HepG2 (cell line): ENCODE measurements around the gene ZNF513. TPM values are rescaled to one million over a fixed set of nuclear protein-coding genes. Genes with fewer than 3 reads are reported as not detected.
A peak's percentile ranks its signal among the peaks of the same experiment; 100 is the strongest.

Source experiments
- CBX5 ChIP-seq: sonication (generic); formaldehyde crosslinking; IDR thresholded peaks from 2 replicates; pipeline ENCODE4 v1.4.0; 2020; ENCODE audit warnings: missing genetic modification reagents, borderline replicate concordance
- FOXP4 ChIP-seq: sonication (generic); formaldehyde crosslinking; IDR thresholded peaks from 2 replicates; pipeline ENCODE4 v1.4.0; 2020; ENCODE audit warnings: missing genetic modification reagents
- HNF4G ChIP-seq, 2 experiments: sonication (generic) in 1 of 2; formaldehyde crosslinking in 1 of 2; IDR thresholded peaks; 2 replicates each; pipeline versions ENCODE4 v1.4.0 to v1.6.1; 2011 to 2020; ENCODE audit warnings: borderline replicate concordance in 2 of 2, low read depth in 2 of 2, mild to moderate bottlenecking in 2 of 2, low read length in 1 of 2, missing genetic modification reagents in 1 of 2, moderate library complexity in 1 of 2
- IRX3 ChIP-seq: sonication (generic); formaldehyde crosslinking; IDR thresholded peaks from 2 replicates; pipeline ENCODE4 v1.8.1; 2023; ENCODE audit warnings: mild to moderate bottlenecking, low read depth, missing genetic modification reagents, borderline replicate concordance
- MEIS1 ChIP-seq: sonication (generic); formaldehyde crosslinking; IDR thresholded peaks from 2 replicates; pipeline ENCODE4 v1.9.0; 2021; ENCODE audit warnings: mild to moderate bottlenecking, missing genetic modification reagents, moderate library complexity, borderline replicate concordance
- NR2F2 ChIP-seq: IDR thresholded peaks from 2 replicates; pipeline ENCODE4 v1.6.1; 2012; ENCODE audit warnings: low read depth, inconsistent platforms, borderline replicate concordance
- ONECUT2 ChIP-seq: sonication (generic); formaldehyde crosslinking; IDR thresholded peaks from 2 replicates; pipeline ENCODE4 v1.4.0; 2020; ENCODE audit warnings: missing genetic modification reagents
- PRPF4 ChIP-seq: fragments of 200-400 bp; formaldehyde crosslinking; IDR thresholded peaks from 2 replicates; pipeline ENCODE4 v1.6.1; 2016; ENCODE audit warnings: low read length, low read depth; ENCODE audit not compliant: poor library complexity, severe bottlenecking
- RAD51 ChIP-seq: fragments of 450-650 bp; IDR thresholded peaks from 2 replicates; pipeline ENCODE4 v1.6.1; 2016; ENCODE audit warnings: borderline replicate concordance
- TBX2 ChIP-seq: sonication (generic); formaldehyde crosslinking; IDR thresholded peaks from 2 replicates; pipeline ENCODE4 v1.5.0; 2020; ENCODE audit warnings: missing genetic modification reagents, mild to moderate bottlenecking, borderline replicate concordance
- TCF7 ChIP-seq: sonication (generic); IDR thresholded peaks from 2 replicates; pipeline ENCODE4 v1.6.1; 2016; ENCODE audit warnings: antibody characterized with exemption, low read depth
- ZBTB44 ChIP-seq: sonication (generic); formaldehyde crosslinking; IDR thresholded peaks from 2 replicates; pipeline ENCODE4 v1.4.0; 2020; ENCODE audit warnings: missing genetic modification reagents
- ZC3H4 ChIP-seq: sonication (generic); formaldehyde crosslinking; IDR thresholded peaks from 2 replicates; pipeline ENCODE4 v1.4.0; 2020; ENCODE audit warnings: missing genetic modification reagents, borderline replicate concordance
- ZFY ChIP-seq: sonication (generic); formaldehyde crosslinking; IDR thresholded peaks from 2 replicates; pipeline ENCODE4 v1.4.0; 2020; ENCODE audit warnings: missing genetic modification reagents
- ZNF281 ChIP-seq: sonication (generic); formaldehyde crosslinking; IDR thresholded peaks from 2 replicates; pipeline ENCODE4 v1.4.0; 2020; ENCODE audit warnings: missing genetic modification reagents, borderline replicate concordance
- ZNF383 ChIP-seq: sonication (generic); formaldehyde crosslinking; IDR thresholded peaks from 2 replicates; pipeline ENCODE4 v1.4.0; 2020; ENCODE audit warnings: missing genetic modification reagents, mild to moderate bottlenecking, borderline replicate concordance
- ZNF546 ChIP-seq: sonication (generic); formaldehyde crosslinking; conservative IDR thresholded peaks from 2 replicates; pipeline ENCODE4 v1.8.1; 2023; ENCODE audit warnings: mild to moderate bottlenecking, missing genetic modification reagents
- ZNF605 ChIP-seq: sonication (generic); formaldehyde crosslinking; IDR thresholded peaks from 2 replicates; pipeline ENCODE4 v1.8.0; 2022; ENCODE audit warnings: mild to moderate bottlenecking, missing genetic modification reagents
- ZNF672 ChIP-seq: sonication (generic); formaldehyde crosslinking; IDR thresholded peaks from 2 replicates; pipeline ENCODE4 v1.8.1; 2022; ENCODE audit warnings: missing genetic modification reagents
- ZNF678 ChIP-seq: sonication (generic); formaldehyde crosslinking; IDR thresholded peaks from 2 replicates; pipeline ENCODE4 v1.4.0; 2020; ENCODE audit warnings: mild to moderate bottlenecking, missing genetic modification reagents
- ZNF749 ChIP-seq: sonication (generic); formaldehyde crosslinking; IDR thresholded peaks from 2 replicates; pipeline ENCODE4 v1.8.0; 2022; ENCODE audit warnings: mild to moderate bottlenecking, missing genetic modification reagents, moderate library complexity, borderline replicate concordance
- polyA plus RNA-seq, 8 experiments: library from polyadenylated mRNA; depleted of rRNA in 3 of 8; stranded (reverse) in 7 of 8; unstranded in 1 of 8; fragments of >200 nt; fragmentation: Illumina TruSeq in 4 of 8; extraction: Trizol in 4 of 8; gene quantifications; 2 replicates each; pipeline versions ENCODE4 v1.2.1 to v1.2.3, GENCODE V29; 2011 to 2016; ENCODE audit warnings: low read depth in 4 of 8, missing spikeins in 1 of 8, mixed read lengths in 1 of 8; ENCODE audit not compliant: insufficient read depth in 1 of 8
- total RNA-seq, 5 experiments: library from RNA; depleted of rRNA; stranded (reverse); fragments of >200 nt; fragmentation: Illumina TruSeq; extraction: Trizol; gene quantifications; 2 replicates each; pipeline ENCODE4 v1.2.3, GENCODE V29; 2016; ENCODE audit warnings: low read depth in 1 of 5

The ZNF513 gene
- total and polyA plus RNA-seq, 2 of the 13 experiments (the other 11 are each of a cell fraction or from before 2014, with no cell fraction given): 4.9 to 6.3 TPM

GRCh38 chr2:27409321-27410073, 29.0 kb upstream of the ZNF513 start, which contains the start of gene PPM1G (continued):
- TF ChIP-seq ZNF281 (CRISPR knock-in tag) (peak; percentile 27; the same call in 1 of the 2 replicates), ZC3H4 (CRISPR knock-in tag) (peak; percentile 88; the same call in 1 of the 2 replicates), ZNF383 (CRISPR knock-in tag) (peak; percentile 55; the same call in 1 of the 2 replicates), ZNF605 (CRISPR knock-in tag) (peak; percentile 98), ZBTB44 (CRISPR knock-in tag) (0 out of 2 replicates have a peak, but pooled peaks have one; percentile 23), ZNF678 (CRISPR knock-in tag) (peak; percentile 82), TCF7 (no peak), FOXP4 (CRISPR knock-in tag) (peak; percentile 44; the same call in 1 of the 2 replicates), TBX2 (peak; percentile 75; the same call in 1 of the 2 replicates), PRPF4 (no peak), ZNF546 (peak; percentile 66; the same call in 1 of the 2 replicates), MEIS1 (CRISPR knock-in tag) (peak; percentile 93), RAD51 (no peak), ONECUT2 (CRISPR knock-in tag) (no peak), NR2F2 (peak; percentile 20; the same call in 1 of the 2 replicates), CBX5 (CRISPR knock-in tag) (peak; percentile 31; the same call in 1 of the 2 replicates), ZFY (CRISPR knock-in tag) (peak; percentile 99), IRX3 (CRISPR knock-in tag) (0 out of 2 replicates have a peak, but pooled peaks have one; percentile 85), ZNF749 (CRISPR knock-in tag) (peak; percentile 90), ZNF672 (CRISPR knock-in tag) (no peak), HNF4G (IDR thresholded peaks at IDR 0.05; ENCODE audit: borderline replicate concordance, low read depth, low read length) (no peak), HNF4G (CRISPR knock-in tag; IDR thresholded peaks at IDR 0.05; ENCODE audit: borderline replicate concordance, low read depth) (peak; percentile 75)
